Activated naive CD8-positive, alpha-beta T cell treated with anti-CD3 and anti-CD28 coated beads, Interleukin-2, amount 10 ng/mL, durations not matched to agents 7 days and 5 days (primary cell): Measurements from ENCODE around the gene PRH2. TPM values are rescaled to one million over a fixed set of nuclear protein-coding genes. Genes with fewer than 3 reads are reported as not detected.

ENCODE experiments used
- ATAC-seq: fragments of 150-1000 bp; cut with Tn5 transposase; one replicate; pipeline ENCODE4 v1.10.0; 2021; ENCODE audit warnings: low read depth, moderate library complexity
- POLR2A ChIA-PET: fragments of 350-600 bp; sonication (Branson Sonifier 250); formaldehyde crosslinking; loops from one replicate; lab custom pipeline; 2021; ENCODE audit warnings: antibody characterized with exemption; lab: Charles Lee
- DNase-seq: peaks from one replicate; pipeline ENCODE4 v3.0.0; 2021
- H3K27ac Mint-ChIP-seq: one replicate; pipeline ENCODE4 v1.8.0; 2022; ENCODE audit warnings: mild to moderate bottlenecking, mixed read lengths
- H3K27me3 Mint-ChIP-seq: one replicate; pipeline ENCODE4 v1.8.0; 2022; ENCODE audit warnings: mild to moderate bottlenecking, moderate library complexity, mixed read lengths
- H3K36me3 Mint-ChIP-seq: one replicate; pipeline ENCODE4 v1.8.0; 2021; ENCODE audit warnings: mild to moderate bottlenecking, mixed read lengths
- H3K4me1 Mint-ChIP-seq: one replicate; pipeline ENCODE4 v1.8.0; 2021; ENCODE audit warnings: mixed read lengths
- H3K4me3 Mint-ChIP-seq: one replicate; pipeline ENCODE4 v1.8.0; 2022; ENCODE audit warnings: mild to moderate bottlenecking, moderate library complexity, mixed read lengths
- H3K9me3 Mint-ChIP-seq: one replicate; pipeline ENCODE4 v1.8.0; 2021; ENCODE audit warnings: mixed read lengths
- total RNA-seq, 2 experiments: library from RNA; stranded (reverse); gene quantifications; one replicate each; pipeline ENCODE4 v1.2.3, GENCODE V29; 2021

The PRH2 gene
- total RNA-seq, 2 experiments from 2014 or later, result not detected

GRCh38 chr12:10974965-10975364 is 45.9 kb downstream of the PRH2 start:
- no peak for DNase-seq
- Mint-ChIP-seq H3K4me1 (no peaks in the 10 kb centered on the region), H3K27me3 (peaks cover 8% of the 10 kb centered on the region), H3K36me3 (peaks cover 23% of the 10 kb centered on the region), H3K4me3 (no peak overlapping the region), H3K9me3 (peaks cover 4% of the 10 kb centered on the region), H3K27ac (no peak overlapping the region)
- no peak for ATAC-seq
- POLR2A ChIA-PET, result no interaction called here

- Mint-ChIP-seq H3K9me3 (peaks cover 2% of the 10 kb centered on the region), H3K4me3 (peak overlapping the region; percentile 20), H3K27ac (no peak overlapping the region), H3K27me3 (peaks cover 16% of the 10 kb centered on the region), H3K4me1 (peaks cover 14% of the 10 kb centered on the region), H3K36me3 (peaks cover 18% of the 10 kb centered on the region)
- POLR2A ChIA-PET, result interaction anchor here (1.0 to 1.7 kb wide), 2 partner anchors 15 to 189 kb away, joined by 3 to 17 read pairs; partner anchors contain the start of gene SMIM10L1
- ATAC-seq (peak; percentile 92), DNase-seq (no peak)
Observed at GRCh38 chr12:10982244-10982643, 53.2 kb downstream of the PRH2 start.

Other genes starting within 250 kb of the PRH2 start
- 10 to 100 TPM; 72.3 to 78.6 TPM for gene YBX3, start 205.9 kb upstream of the PRH2 start, total RNA-seq
- gene TAS2R7, start 126.6 kb upstream of the PRH2 start, total RNA-seq, result not detected
- not detected for gene TAS2R8, start 122.0 kb upstream of the PRH2 start, total RNA-seq
- gene TAS2R9, start 119.1 kb upstream of the PRH2 start, total RNA-seq, result under 1 TPM in 1 of 2 experiments, not detected in 1; 0.28 TPM
- under 1 TPM; 0.48 to 0.58 TPM for gene TAS2R10, start 102.9 kb upstream of the PRH2 start, total RNA-seq
- gene PRR4, start 79.8 kb upstream of the PRH2 start, total RNA-seq, result 1 to 10 TPM; 1.2 to 1.6 TPM
- 10 to 100 TPM; 18.5 to 22.4 TPM for gene PRH1, start 45.0 kb upstream of the PRH2 start, total RNA-seq
- 1 to 10 TPM; 1.0 to 1.3 TPM for gene TAS2R13, start 19.7 kb upstream of the PRH2 start, total RNA-seq
- gene TAS2R14, start 10.0 kb downstream of the PRH2 start, total RNA-seq, result 1 to 10 TPM; 2.5 to 2.6 TPM
- 1 to 10 TPM; 1.1 to 1.4 TPM for gene TAS2R50, start 57.7 kb downstream of the PRH2 start, total RNA-seq
- 1 to 10 TPM; 1.2 to 2.0 TPM for gene TAS2R20, start 69.1 kb downstream of the PRH2 start, total RNA-seq
- 1 to 10 TPM; 2.1 to 2.2 TPM for gene TAS2R19, start 93.4 kb downstream of the PRH2 start, total RNA-seq
- gene TAS2R31, start 102.2 kb downstream of the PRH2 start, total RNA-seq, result 1 to 10 TPM; 2.9 TPM
- gene TAS2R46, start 133.1 kb downstream of the PRH2 start, total RNA-seq, result 1 to 10 TPM; 1.2 to 1.4 TPM
- under 1 TPM; 0.39 to 0.54 TPM for gene TAS2R43, start 163.1 kb downstream of the PRH2 start, total RNA-seq
- 1 to 10 TPM; 3.1 to 3.3 TPM for gene TAS2R30, start 205.4 kb downstream of the PRH2 start, total RNA-seq
- gene SMIM10L1, start 242.0 kb downstream of the PRH2 start, total RNA-seq, result 10 to 100 TPM; 10.1 to 10.3 TPM